SK-N-SH treated with all-trans-retinoic acid at 6 μM for 48 hours (cell line): ENCODE data around the gene CAP1.

Experiments
- ARNTL ChIP-seq: fragments of 450-650 bp; formaldehyde crosslinking; IDR thresholded peaks from 2 replicates; pipeline ENCODE4 v1.5.0; 2020; ENCODE audit warnings: low read depth, mild to moderate bottlenecking, moderate library complexity, borderline replicate concordance
- CSDC2 ChIP-seq: fragments of 250-450 bp; sonication (Bioruptor Pico); IDR thresholded peaks from 2 replicates; pipeline ENCODE4 v1.5.0; 2020; ENCODE audit warnings: mild to moderate bottlenecking, moderate library complexity
- ESRRG ChIP-seq: fragments of 250-450 bp; sonication (Bioruptor Pico); IDR thresholded peaks from 2 replicates; pipeline ENCODE4 v1.6.1; 2021; ENCODE audit warnings: mild to moderate bottlenecking
- ISL1 ChIP-seq: fragments of 250-450 bp; sonication (Bioruptor Pico); IDR thresholded peaks from 2 replicates; pipeline ENCODE4 v2.1.2; 2022; ENCODE audit warnings: mild to moderate bottlenecking, moderate library complexity
- RARB ChIP-seq: fragments of 250-450 bp; sonication (Bioruptor Pico); IDR thresholded peaks from 2 replicates; pipeline ENCODE4 v1.8.0; 2021; ENCODE audit warnings: mild to moderate bottlenecking, moderate library complexity
- ZC3H10 ChIP-seq: fragments of 250-450 bp; sonication (Bioruptor Pico); IDR thresholded peaks from 2 replicates; pipeline ENCODE4 v1.5.1; 2021; ENCODE audit warnings: mild to moderate bottlenecking, moderate library complexity
- ZFP3 ChIP-seq: fragments of 250-450 bp; sonication (Bioruptor Pico); IDR thresholded peaks from 2 replicates; pipeline ENCODE4 v1.5.0; 2020; ENCODE audit warnings: mild to moderate bottlenecking, moderate library complexity
- ZFP30 ChIP-seq: fragments of 450-650 bp; formaldehyde crosslinking; IDR thresholded peaks from 2 replicates; pipeline ENCODE4 v1.5.0; 2022; ENCODE audit warnings: mild to moderate bottlenecking, moderate library complexity
- ZNF70 ChIP-seq: fragments of 450-650 bp; formaldehyde crosslinking; IDR thresholded peaks from 2 replicates; pipeline ENCODE4 v1.5.0; 2020; ENCODE audit warnings: mild to moderate bottlenecking, moderate library complexity
- TF ChIP-seq, protein P1 (sequence below): fragments of 250-450 bp; sonication (Bioruptor Pico); IDR thresholded peaks from 2 replicates; pipeline ENCODE4 v1.8.0; 2020; ENCODE audit warnings: mild to moderate bottlenecking, moderate library complexity, borderline replicate concordance
- TF ChIP-seq, protein P2 (sequence below): fragments of 250-450 bp; sonication (Bioruptor Pico); IDR thresholded peaks from 2 replicates; pipeline ENCODE4 v1.8.0; 2021; ENCODE audit warnings: low read depth, mild to moderate bottlenecking, moderate library complexity, borderline replicate concordance
- TF ChIP-seq, protein P3 (sequence below): fragments of 250-450 bp; sonication (Bioruptor Pico); IDR thresholded peaks from 2 replicates; pipeline ENCODE4 v1.5.1; 2020; ENCODE audit warnings: low read depth, mild to moderate bottlenecking, moderate library complexity
- TF ChIP-seq, protein P4 (sequence below): fragments of 250-450 bp; sonication (Bioruptor Pico); IDR thresholded peaks from 2 replicates; pipeline ENCODE4 v1.5.1; 2021; ENCODE audit warnings: mild to moderate bottlenecking, moderate library complexity

DNA sequence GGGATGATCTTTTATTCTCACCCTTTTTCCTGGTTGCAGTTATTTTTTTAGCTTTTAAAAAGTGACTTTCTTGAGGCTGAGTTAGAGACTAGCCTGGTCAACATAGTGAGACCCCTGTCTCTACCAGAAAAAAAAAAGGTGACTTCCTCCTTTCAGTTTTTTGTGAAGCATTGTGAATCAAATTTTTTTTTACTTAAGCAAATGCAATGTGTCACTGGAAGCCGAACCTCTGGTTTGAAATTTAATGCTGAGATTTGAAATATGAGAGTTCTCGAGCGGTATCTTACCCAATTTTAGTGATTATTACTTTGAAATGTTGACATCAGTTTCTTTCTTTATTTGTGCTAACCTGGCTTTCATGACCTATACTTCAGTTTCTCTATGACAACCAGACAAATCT lies 3.6 kb downstream of the CAP1 start:
- TF ChIP-seq, protein P1, sequence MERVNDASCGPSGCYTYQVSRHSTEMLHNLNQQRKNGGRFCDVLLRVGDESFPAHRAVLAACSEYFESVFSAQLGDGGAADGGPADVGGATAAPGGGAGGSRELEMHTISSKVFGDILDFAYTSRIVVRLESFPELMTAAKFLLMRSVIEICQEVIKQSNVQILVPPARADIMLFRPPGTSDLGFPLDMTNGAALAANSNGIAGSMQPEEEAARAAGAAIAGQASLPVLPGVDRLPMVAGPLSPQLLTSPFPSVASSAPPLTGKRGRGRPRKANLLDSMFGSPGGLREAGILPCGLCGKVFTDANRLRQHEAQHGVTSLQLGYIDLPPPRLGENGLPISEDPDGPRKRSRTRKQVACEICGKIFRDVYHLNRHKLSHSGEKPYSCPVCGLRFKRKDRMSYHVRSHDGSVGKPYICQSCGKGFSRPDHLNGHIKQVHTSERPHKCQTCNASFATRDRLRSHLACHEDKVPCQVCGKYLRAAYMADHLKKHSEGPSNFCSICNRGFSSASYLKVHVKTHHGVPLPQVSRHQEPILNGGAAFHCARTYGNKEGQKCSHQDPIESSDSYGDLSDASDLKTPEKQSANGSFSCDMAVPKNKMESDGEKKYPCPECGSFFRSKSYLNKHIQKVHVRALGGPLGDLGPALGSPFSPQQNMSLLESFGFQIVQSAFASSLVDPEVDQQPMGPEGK, result no peak
- TF ChIP-seq RARB (no peak), CSDC2 (no peak), ZFP30 (CRISPR knock-in tag) (no peak), ZC3H10 (CRISPR knock-in tag) (no peak), ISL1 (no peak), ARNTL (CRISPR knock-in tag) (no peak), ZFP3 (CRISPR knock-in tag) (no peak), ESRRG (CRISPR knock-in tag) (no peak), ZNF70 (CRISPR knock-in tag) (no peak)
- TF ChIP-seq, protein P2, sequence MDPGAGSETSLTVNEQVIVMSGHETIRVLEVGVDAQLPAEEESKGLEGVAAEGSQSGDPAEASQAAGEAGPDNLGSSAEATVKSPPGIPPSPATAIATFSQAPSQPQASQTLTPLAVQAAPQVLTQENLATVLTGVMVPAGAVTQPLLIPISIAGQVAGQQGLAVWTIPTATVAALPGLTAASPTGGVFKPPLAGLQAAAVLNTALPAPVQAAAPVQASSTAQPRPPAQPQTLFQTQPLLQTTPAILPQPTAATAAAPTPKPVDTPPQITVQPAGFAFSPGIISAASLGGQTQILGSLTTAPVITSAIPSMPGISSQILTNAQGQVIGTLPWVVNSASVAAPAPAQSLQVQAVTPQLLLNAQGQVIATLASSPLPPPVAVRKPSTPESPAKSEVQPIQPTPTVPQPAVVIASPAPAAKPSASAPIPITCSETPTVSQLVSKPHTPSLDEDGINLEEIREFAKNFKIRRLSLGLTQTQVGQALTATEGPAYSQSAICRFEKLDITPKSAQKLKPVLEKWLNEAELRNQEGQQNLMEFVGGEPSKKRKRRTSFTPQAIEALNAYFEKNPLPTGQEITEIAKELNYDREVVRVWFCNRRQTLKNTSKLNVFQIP (CRISPR knock-in tag), result no peak
- TF ChIP-seq, protein P3, sequence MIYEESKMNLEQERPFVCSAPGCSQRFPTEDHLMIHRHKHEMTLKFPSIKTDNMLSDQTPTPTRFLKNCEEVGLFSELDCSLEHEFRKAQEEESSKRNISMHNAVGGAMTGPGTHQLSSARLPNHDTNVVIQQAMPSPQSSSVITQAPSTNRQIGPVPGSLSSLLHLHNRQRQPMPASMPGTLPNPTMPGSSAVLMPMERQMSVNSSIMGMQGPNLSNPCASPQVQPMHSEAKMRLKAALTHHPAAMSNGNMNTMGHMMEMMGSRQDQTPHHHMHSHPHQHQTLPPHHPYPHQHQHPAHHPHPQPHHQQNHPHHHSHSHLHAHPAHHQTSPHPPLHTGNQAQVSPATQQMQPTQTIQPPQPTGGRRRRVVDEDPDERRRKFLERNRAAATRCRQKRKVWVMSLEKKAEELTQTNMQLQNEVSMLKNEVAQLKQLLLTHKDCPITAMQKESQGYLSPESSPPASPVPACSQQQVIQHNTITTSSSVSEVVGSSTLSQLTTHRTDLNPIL (CRISPR knock-in tag), result no peak
- TF ChIP-seq, protein P4, sequence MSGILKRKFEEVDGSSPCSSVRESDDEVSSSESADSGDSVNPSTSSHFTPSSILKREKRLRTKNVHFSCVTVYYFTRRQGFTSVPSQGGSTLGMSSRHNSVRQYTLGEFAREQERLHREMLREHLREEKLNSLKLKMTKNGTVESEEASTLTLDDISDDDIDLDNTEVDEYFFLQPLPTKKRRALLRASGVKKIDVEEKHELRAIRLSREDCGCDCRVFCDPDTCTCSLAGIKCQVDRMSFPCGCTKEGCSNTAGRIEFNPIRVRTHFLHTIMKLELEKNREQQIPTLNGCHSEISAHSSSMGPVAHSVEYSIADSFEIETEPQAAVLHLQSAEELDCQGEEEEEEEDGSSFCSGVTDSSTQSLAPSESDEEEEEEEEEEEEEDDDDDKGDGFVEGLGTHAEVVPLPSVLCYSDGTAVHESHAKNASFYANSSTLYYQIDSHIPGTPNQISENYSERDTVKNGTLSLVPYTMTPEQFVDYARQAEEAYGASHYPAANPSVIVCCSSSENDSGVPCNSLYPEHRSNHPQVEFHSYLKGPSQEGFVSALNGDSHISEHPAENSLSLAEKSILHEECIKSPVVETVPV, result no peak
